Astrocyte (in vitro differentiated cells and primary cell): ENCODE data around the gene LRRC27.

Experiments
- CTCF ChIP-seq: IDR thresholded peaks from 2 replicates; pipeline ENCODE4 v1.5.1; 2011; ENCODE audit warnings: low read depth, mild to moderate bottlenecking, inconsistent platforms, low read length, moderate library complexity; ENCODE audit not compliant: insufficient read depth
- EZH2 ChIP-seq: IDR thresholded peaks from 2 replicates; pipeline ENCODE4 v1.6.1; 2012; ENCODE audit warnings: mild to moderate bottlenecking, low read length, inconsistent platforms; ENCODE audit not compliant: insufficient read depth

GRCh38 chr10:132314336-132314735 is 17.7 kb upstream of the LRRC27 start:
- TF ChIP-seq EZH2 (no peak), CTCF (no peak)
